H54 (cell line): Measurements from ENCODE around the gene DCAF16.

Experiments used
- DNase-seq: peaks from one replicate; pipeline ENCODE4 v3.0.0; 2011; ENCODE audit warnings: low spot score, mixed read lengths; ENCODE audit not compliant: insufficient read length
- FAIRE-seq: peaks from 3 replicates; lab custom pipeline; 2011; peaks lifted over from hg19 to GRCh38; lab: Jason Lieb, UNC
- POLR2A ChIP-seq: IDR thresholded peaks from 2 replicates; pipeline ENCODE4 v1.6.1; 2011; ENCODE audit warnings: low read depth, mild to moderate bottlenecking, low read length

The DCAF16 gene

GRCh38 chr4:17807446-17807845 lies 3.1 kb downstream of the DCAF16 start:
- no peak for FAIRE-seq
- DNase-seq, result no peak
- TF ChIP-seq POLR2A, result no peak

- no peak for DNase-seq
- FAIRE-seq, result no peak
- TF ChIP-seq POLR2A, result no peak
Measured at GRCh38 chr4:17805580-17806155, 4.9 kb downstream of the DCAF16 start.

DNA sequence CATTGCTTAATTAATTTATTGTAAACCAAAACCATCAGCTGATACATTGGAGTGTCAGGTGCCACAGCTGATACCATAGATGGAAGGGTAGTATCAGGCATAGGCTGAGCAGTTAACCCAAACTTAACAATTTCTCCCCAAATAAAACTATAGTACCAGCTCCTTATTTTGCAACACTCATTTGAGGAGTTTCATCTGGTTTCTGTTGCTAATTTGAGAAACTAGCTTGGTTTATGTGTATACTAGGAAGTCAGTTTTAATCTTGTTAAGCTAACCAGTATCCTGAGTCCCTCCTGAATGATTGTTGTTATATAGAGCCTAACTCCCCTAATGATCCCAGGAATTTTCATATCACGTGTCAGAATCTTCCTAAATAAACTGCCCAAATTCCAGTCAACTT lies 12.7 kb downstream of the DCAF16 start:
- no peak for TF ChIP-seq POLR2A
- no peak for FAIRE-seq

DNA sequence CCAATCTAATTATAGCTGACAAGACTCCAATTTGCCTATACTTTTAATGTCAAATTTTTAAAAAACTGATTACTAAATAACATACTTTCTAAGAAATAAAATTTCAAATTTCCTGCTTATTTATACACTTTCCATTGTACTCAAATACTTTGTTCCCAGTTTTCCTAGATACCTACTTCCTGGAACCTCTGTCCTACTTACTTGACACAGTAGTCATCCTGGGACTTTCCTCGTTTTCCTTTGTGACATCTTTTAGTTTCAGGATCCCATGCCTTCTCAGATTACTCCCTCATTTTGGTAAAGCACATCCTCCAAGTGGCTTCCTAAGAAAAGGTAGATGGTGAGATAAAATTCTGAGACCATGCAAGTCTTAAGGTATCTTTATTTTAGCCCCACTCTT lies 15.8 kb downstream of the DCAF16 start:
- DNase-seq, result no peak
- no peak for TF ChIP-seq POLR2A
- FAIRE-seq, result no peak

More for the DNA sequence above, 12.7 kb downstream of the DCAF16 start:
- DNase-seq, result no peak

DNA sequence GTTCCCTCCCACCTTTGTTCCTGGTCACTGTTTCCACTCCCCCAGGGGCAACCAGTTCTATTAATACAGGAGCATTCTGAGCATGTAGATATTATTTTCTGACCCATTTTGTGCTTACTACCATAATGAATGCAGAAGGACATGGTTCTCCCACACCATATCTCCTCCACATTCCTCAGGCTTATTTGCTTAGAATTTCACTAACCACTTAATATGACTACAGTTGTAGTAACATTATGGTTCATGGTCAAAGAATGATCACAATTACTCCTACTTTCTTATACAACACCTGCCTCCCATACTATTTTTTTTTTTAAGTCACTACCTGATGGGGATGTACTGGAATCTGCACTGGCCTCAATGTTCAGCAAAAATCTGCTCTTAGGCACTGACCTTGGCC lies 21.6 kb downstream of the DCAF16 start:
- no peak for TF ChIP-seq POLR2A
- no peak for DNase-seq
- no peak for FAIRE-seq

GRCh38 chr4:17787315-17787714 lies 23.2 kb downstream of the DCAF16 start:
- DNase-seq (no peak), FAIRE-seq (no peak)
- no peak for TF ChIP-seq POLR2A

GRCh38 chr4:17786567-17786966 lies 24.0 kb downstream of the DCAF16 start:
- no peak for TF ChIP-seq POLR2A
- DNase-seq, result no peak
- FAIRE-seq, result no peak

GRCh38 chr4:17785858-17786257 lies 24.7 kb downstream of the DCAF16 start:
- no peak for TF ChIP-seq POLR2A
- no peak for FAIRE-seq
- DNase-seq, result no peak

- FAIRE-seq, result no peak
- no peak for DNase-seq
- no peak for TF ChIP-seq POLR2A
Measured at GRCh38 chr4:17781300-17782287, 29.0 kb downstream of the DCAF16 start, which contains the start of gene FAM184B. TSS of gene FAM184B (minus strand) at chr4:17781621. CDS start at chr4:17781299, 322 bp downstream.

- TF ChIP-seq POLR2A, result no peak
- FAIRE-seq (no peak), DNase-seq (no peak)
Measured at GRCh38 chr4:17780501-17781299, 29.9 kb downstream of the DCAF16 start.

DNA sequence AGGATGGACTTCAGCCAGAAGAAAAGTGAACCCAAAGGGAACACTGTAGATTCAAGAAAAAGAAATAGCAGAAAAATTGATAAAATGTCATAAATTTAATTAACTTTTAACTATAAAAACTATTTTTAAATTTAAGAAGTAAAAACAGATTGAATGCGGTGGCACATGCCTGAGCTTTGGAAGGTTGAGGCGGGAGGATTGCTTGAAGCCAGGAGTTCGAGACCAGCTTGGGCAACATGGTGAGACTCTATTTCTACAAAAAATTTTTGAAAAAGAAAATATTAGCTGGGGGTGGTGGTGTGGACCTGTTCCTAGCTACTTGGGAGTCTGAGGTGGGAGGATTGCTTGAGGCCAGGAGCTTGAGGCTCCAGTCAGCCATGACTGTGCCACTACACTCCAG lies 32.1 kb downstream of the DCAF16 start:
- no peak for DNase-seq
- TF ChIP-seq POLR2A, result no peak
- no peak for FAIRE-seq

DNA sequence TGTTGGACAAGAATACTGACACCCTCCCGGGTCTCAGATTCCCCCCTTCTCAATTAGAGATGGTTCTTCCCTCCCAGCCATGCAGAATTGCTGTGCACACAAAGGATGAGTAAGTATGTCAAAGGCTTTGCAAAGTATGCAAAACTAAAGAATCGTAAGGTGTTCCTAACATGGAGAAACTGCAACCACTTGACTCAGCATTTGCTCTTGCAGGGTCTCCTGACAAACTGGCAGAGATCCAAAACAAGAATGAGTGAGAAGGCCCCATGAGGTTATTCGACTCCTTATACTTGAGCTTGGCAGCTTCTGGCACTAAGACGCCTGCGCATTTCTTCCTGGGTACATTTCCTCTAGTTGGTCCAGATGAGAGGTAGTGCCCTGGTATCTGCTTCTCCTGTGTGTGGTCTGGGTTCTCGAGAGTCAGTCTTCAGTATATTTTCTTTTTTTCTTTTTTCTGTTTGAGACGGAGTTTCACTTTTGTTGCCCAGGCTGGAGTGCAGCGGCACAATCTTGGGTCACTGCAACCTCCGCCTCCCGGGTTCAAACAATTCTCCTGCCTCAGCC lies 37.3 kb downstream of the DCAF16 start:
- DNase-seq (no peak), FAIRE-seq (no peak)
- no peak for TF ChIP-seq POLR2A

GRCh38 chr4:17771284-17771908 lies 39.2 kb downstream of the DCAF16 start:
- no peak for TF ChIP-seq POLR2A
- FAIRE-seq (no peak), DNase-seq (no peak)
